GM21367 (cell line): Measurements from ENCODE around the gene PRM2.
"Not testable (repeated sequence)": the region's sequence is repeated elsewhere in the genome, so short reads cannot be mapped to it uniquely, and the experiment has no call there.

Experiments
- ATAC-seq: cut with Tn5 transposase; IDR thresholded peaks from one replicate; pipeline ENCODE4 v1.9.1; 2021; ENCODE audit not compliant: unreplicated experiment

PRM2 gene

DNA sequence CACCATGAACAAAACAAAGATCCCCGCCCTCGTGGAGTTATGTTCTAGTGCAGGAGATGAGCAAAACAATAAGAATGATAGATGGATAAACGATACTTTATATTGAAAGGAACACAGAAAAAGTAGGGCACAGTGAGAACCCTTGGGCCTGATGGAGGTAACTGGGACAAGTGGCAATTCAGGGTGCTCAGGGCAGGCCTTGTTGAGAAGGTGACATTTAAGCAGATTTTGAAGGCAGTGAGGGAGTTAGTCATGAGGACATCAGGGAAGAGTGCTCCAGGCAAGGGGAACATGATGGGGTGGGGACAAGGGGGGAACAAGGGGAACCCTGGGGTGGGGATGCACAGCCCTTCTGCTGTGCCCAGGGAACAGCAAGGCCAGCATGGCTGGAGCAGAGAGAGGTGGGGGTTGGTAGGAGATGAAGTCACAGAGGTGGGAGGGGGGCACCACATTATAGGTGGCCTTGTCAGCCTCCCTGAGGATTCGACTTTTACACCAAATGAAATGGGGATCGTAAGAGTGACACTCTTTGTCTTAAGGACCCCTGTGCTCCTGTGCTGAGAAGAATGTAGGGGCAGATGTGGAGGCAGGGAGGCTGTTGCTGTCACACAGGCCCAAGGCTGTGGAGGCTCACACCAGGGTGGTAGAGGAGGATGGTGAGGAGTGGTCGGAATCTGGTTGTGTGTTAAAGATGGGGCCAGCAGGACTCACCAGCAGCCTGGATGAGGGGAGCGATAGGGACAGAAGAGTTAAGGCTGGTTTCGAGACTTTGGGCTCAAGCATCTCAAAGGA lies 14.0 kb upstream of the PRM2 start:
- no peak for ATAC-seq

- ATAC-seq, result not testable (repeated sequence)
Observed at GRCh38 chr16:11289696-11290095, 13.4 kb upstream of the PRM2 start.

GRCh38 chr16:11289202-11289601 lies 12.9 kb upstream of the PRM2 start:
- no peak for ATAC-seq

- no peak for ATAC-seq
Observed at GRCh38 chr16:11285842-11286241, 9.6 kb upstream of the PRM2 start.

GRCh38 chr16:11283820-11284248 lies 7.6 kb upstream of the PRM2 start:
- ATAC-seq, result no peak

GRCh38 chr16:11280616-11281522 lies 4.6 kb upstream of the PRM2 start, which contains the start of gene PRM1:
Gene PRM1, minus strand, starts transcription at chr16:11281330. Its CDS starts 92 bp downstream, at chr16:11281238.
- no peak for ATAC-seq

DNA sequence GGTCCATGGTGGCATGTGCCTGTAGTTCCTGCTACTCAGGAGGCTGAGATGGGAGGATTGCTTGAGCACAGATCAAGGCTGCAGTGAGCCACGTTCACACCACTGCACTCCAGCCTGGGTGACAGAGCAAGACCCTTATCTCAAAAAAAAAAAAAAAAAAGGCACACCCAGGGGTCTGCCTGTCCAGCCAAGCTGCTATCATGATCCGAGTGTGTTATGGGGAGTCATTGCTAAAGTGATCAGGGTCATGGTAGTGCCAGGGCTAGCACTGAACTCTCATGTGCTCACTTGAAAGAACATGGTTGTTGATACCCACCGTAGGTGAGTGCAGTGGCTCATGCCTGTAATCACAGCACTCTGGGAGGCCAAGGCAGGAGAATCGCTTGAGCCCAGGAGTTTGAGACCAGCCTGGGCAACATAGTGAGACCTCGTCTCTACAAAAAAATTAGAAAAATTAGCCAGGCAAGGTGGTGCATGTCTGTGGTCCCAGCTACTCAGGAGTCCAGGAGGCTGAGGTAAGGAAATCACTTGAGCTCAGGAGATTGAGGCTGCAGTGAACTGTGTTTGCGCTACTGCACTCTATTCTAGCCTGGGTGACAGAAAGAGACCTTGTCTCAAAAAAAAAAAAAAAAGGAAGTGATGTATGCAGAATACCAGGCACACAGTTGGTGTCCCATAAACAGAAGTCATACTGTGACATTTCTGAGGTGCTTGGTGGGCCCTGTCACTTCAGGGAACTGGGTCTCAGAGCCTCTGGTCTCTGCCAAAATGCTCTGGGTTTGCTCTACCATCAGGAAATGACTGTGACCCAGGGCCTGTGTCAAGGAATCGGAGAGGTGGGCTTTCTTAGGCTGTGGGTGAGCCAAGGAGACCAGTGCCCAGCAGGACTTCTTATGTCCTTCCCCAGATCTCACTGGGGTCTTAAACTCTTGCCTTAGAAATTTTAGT lies 2.7 kb upstream of the PRM2 start:
- ATAC-seq, result no peak

DNA sequence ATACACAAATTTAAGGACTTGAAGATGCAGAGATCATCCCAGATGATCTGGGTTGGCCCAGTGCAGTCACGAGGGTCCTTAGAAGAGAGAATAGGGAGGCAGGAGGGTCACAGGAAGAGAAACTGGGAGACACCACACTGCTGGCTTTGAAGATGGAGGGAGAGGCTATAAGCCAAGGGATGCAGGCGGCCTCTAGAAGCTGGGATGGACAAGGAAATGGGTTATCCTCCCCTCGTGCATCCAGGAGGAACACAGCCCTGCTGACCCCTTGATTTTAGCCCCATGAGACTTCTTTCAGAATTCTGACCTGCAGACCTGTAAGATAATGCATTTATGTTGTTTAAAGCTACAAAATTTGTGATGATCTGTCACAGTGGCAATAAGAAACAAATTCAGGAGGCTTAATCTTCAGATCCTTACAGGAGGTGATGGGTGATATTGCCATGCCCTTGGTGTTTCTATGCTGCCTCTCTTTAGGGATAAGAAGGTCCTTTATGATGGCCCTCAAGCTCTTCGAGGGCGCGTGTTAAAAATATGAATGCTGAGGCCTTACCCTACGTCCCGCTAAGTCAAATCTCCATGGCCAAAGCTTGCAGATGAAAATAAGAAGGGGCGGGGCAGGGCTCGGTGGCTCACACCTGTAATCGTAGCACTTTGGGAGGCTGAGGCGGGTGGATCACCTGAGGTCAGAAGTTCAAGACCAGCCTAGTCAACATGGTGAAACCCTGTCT lies 1.5 kb upstream of the PRM2 start:
- no peak for ATAC-seq

- no peak for ATAC-seq
Observed at GRCh38 chr16:11276896-11277593, 765 bp upstream of the PRM2 start.

- ATAC-seq, result no peak
Observed at GRCh38 chr16:11274964-11275363, 1.3 kb downstream of the PRM2 start.

- ATAC-seq, result no peak
Observed at GRCh38 chr16:11273721-11274324, 2.5 kb downstream of the PRM2 start.

- ATAC-seq, result no peak
Observed at GRCh38 chr16:11272921-11273720, 3.2 kb downstream of the PRM2 start, which contains the start of gene PRM3. Gene PRM3, minus strand, starts transcription at chr16:11273629. Its CDS starts 34 bp downstream, at chr16:11273595.

GRCh38 chr16:11272484-11272883 lies 3.8 kb downstream of the PRM2 start:
- no peak for ATAC-seq

- no peak for ATAC-seq
Observed at GRCh38 chr16:11271610-11272009, 4.7 kb downstream of the PRM2 start.

DNA sequence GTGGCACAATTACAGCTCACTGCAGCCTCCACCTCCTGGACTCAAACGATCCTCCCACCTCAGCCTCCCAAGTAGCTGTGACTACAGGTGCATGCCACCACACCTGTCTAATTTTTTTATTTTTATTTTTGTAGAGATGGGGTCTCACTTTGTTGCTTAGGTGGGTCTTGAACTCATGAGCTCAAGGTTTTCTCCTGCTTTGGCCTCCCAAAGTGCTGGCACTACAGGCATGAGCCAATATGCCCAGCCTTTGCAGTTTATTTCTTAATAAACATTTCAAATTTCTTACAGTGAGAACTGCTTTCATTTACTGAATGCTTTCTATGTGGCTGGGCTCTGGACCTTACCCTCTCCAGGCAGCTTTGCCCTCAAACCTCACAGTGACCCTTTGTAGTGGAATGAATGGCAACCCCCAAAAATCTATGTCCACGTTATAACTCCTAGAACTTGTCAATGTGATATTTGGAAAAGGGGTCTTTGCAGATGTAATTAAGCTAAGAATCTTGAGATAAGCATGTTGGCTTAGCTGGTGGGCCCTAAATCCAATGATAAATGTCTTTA lies 5.6 kb downstream of the PRM2 start:
- ATAC-seq, result no peak

- ATAC-seq, result no peak
Observed at GRCh38 chr16:11268921-11269375, 7.3 kb downstream of the PRM2 start, which contains the start of gene TNP2. Gene TNP2, minus strand, starts transcription at chr16:11269325. Its CDS starts 63 bp downstream, at chr16:11269262.

- ATAC-seq, result no peak
Observed at GRCh38 chr16:11265124-11265523, 11.2 kb downstream of the PRM2 start.
